ENCODE measurements around the gene PRRX1.

Gene PRRX1

GRCh38 chr1:170664093-170664827 is at the start of gene PRRX1:
PRRX1 (plus strand) TSS chr1:170664131; CDS start chr1:170664219, 88 bp downstream.
- Histone ChIP-seq H3K4me1 (peaks cover 0 to 20% (median 15%) of the 10 kb centered on the region in 4 donors), H3K4me3 (peak within 1 kb of the TSS; percentile 79 to 90), H3K27me3 (no peaks in the 10 kb centered on the region), H3K36me3 (no peaks in the 10 kb centered on the region), H3K27ac (peak within 1 kb of the TSS; percentile 95 to 99), H3K9me3 (no peaks in the 10 kb centered on the region)
- intact Hi-C loops (cut with DNase I; ENCODE audit: low total_unique reads): loop anchor here (5.0 to 10.0 kb wide), 4 partner anchors 72 to 259 kb away; partner anchors contain the start of gene GORAB
- DNase-seq: peak in 1 of 2 donors; percentile 76
- no peak for TF ChIP-seq CTCF (IDR thresholded peaks at IDR 0.05)

- Histone ChIP-seq H3K9me3 (no peaks in the 10 kb centered on the region), H3K27ac (no peak overlapping the region), H3K4me3 (no peak overlapping the region), H3K36me3 (no peaks in the 10 kb centered on the region), H3K4me1 (peaks cover 0 to 19% (median 3%) of the 10 kb centered on the region in 4 donors), H3K27me3 (no peaks in the 10 kb centered on the region)
- no peak for DNase-seq
- intact Hi-C loops (cut with DNase I; ENCODE audit: low total_unique reads): no loop called here
- no peak for TF ChIP-seq CTCF (IDR thresholded peaks at IDR 0.05)
Observed at GRCh38 chr1:170617591-170618330, 46.2 kb upstream of the PRRX1 start.

- no peak overlapping the region for H3K27ac ChIP-seq
- H3K4me1 ChIP-seq: peaks cover 0 to 19% (median 3%) of the 10 kb centered on the region in 4 donors
- no peaks in the 10 kb centered on the region for H3K36me3 ChIP-seq
- no peaks in the 10 kb centered on the region for H3K9me3 ChIP-seq
- no peak overlapping the region for H3K4me3 ChIP-seq
- intact Hi-C loops (cut with DNase I; ENCODE audit: low total_unique reads): no loop called here
- DNase-seq: no peak
- H3K27me3 ChIP-seq: no peaks in the 10 kb centered on the region
- no peak for TF ChIP-seq CTCF (IDR thresholded peaks at IDR 0.05)
Observed at GRCh38 chr1:170618421-170618820, 45.5 kb upstream of the PRRX1 start.

- Histone ChIP-seq H3K4me3 (no peak overlapping the region), H3K27ac (peak overlapping the region in 1 of 2 donors; percentile 10), H3K4me1 (peaks cover 0 to 19% (median 3%) of the 10 kb centered on the region in 4 donors), H3K9me3 (no peaks in the 10 kb centered on the region), H3K27me3 (no peaks in the 10 kb centered on the region), H3K36me3 (no peaks in the 10 kb centered on the region)
- no peak for TF ChIP-seq CTCF (IDR thresholded peaks at IDR 0.05)
- DNase-seq: no peak
- intact Hi-C loops (cut with DNase I; ENCODE audit: low total_unique reads): no loop called here
Observed at GRCh38 chr1:170619241-170620028, 44.5 kb upstream of the PRRX1 start.

- Histone ChIP-seq H3K9me3 (no peaks in the 10 kb centered on the region), H3K27me3 (no peaks in the 10 kb centered on the region), H3K36me3 (no peaks in the 10 kb centered on the region), H3K4me1 (peaks cover 0 to 19% (median 3%) of the 10 kb centered on the region in 4 donors), H3K4me3 (no peak overlapping the region), H3K27ac (no peak overlapping the region)
- no peak for DNase-seq
- intact Hi-C loops (cut with DNase I; ENCODE audit: low total_unique reads): no loop called here
- no peak for TF ChIP-seq CTCF (IDR thresholded peaks at IDR 0.05)
Observed at GRCh38 chr1:170620164-170620563, 43.8 kb upstream of the PRRX1 start.
